ENCODE results near the gene PKNOX2.

The PKNOX2 gene

GRCh38 chr11:125264100-125265022 is 99.8 kb downstream of the PKNOX2 start:
- DNase-seq: no peak

DNA sequence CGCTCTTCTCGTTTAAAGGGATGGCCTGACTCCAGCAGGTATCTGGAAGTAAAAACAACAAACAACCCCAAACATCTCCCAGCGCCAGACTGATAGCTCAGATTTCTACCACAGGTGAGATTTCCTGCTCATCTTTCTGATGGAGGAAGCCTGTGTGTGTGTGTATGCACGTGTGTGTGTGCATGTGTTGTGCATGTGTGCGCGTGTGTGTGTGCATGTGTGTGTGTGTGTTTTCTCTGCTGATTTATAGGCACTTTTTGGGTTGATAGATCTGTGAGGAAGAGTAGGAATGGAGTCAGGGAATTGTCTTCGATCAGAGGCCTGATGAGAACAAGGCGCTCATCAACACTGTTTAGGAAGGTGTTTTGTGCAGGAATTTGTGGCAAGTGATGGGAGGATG is 103.0 kb downstream of the PKNOX2 start:
- DNase-seq: no peak

DNA sequence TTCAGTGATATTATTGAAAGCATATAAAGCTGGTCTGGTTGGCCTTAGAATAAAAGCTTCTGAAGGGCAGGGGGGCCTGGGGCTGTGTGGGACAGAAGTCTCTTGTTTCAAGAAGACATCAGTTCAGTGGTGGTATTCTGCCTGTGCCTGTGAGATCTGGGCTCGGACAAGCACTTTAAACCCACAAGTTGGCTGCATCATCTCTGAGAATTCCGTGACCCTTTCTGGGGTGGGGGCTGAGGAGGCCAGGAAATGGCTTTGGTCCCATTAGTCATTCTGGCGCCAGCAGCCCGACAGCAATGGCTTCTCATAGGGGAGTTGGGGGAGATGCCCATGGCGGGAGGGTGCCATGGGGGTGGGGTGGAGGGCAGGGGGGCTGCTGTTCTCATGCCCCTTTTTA is 104.1 kb downstream of the PKNOX2 start:
- DNase-seq: no peak

- DNase-seq: no peak
Measured at GRCh38 chr11:125270106-125270505, 105.6 kb downstream of the PKNOX2 start.

GRCh38 chr11:125270711-125271110 is 106.2 kb downstream of the PKNOX2 start:
- no peak for DNase-seq

- no peak for DNase-seq
Measured at GRCh38 chr11:125271483-125272091, 107.0 kb downstream of the PKNOX2 start.

DNA sequence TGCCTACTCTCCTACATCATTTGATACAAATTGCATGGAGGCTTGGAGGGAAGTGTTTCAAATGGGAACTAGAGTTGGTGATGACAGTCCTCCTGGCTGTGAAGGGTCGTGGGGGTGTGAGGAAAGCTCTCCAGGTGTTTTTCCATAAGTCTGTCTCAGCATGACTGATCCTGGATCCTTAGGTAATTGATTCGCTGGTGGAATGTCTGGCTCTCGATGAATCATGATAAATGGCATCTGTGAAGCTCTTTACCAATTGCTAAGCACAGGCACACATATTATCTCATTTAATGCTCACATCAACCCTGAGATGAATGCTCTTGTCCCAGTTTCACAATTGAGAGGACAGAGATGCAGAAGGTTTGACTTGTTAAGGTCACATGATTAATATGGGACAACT is 107.5 kb downstream of the PKNOX2 start:
- no peak for DNase-seq

GRCh38 chr11:125272821-125273220 is 108.3 kb downstream of the PKNOX2 start:
- no peak for DNase-seq

DNA sequence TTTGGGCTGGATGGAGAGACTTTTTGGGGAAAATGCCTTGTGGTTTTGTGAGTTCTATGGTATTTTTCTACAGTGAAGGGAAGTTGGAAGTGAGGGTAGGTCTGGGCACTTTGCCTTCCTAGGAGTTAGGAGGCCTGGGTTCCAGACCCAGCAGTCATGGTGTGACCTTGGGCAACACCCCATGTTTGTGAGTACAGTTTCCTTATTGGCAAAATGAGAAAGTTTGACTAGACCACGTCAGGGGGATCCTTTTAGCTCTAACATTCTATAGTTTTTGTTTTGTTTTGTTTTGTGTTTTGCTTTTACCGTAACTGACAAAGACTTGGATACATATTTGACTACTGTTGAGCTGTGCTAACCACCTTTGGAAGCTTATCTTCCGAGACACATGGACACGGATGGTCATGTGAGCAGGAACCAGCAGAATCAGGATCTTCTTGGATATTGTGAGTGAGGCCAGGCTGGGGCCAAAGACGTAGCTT is 109.0 kb downstream of the PKNOX2 start:
- no peak for DNase-seq

GRCh38 chr11:125274309-125274708 is 109.8 kb downstream of the PKNOX2 start:
- DNase-seq: no peak

DNA sequence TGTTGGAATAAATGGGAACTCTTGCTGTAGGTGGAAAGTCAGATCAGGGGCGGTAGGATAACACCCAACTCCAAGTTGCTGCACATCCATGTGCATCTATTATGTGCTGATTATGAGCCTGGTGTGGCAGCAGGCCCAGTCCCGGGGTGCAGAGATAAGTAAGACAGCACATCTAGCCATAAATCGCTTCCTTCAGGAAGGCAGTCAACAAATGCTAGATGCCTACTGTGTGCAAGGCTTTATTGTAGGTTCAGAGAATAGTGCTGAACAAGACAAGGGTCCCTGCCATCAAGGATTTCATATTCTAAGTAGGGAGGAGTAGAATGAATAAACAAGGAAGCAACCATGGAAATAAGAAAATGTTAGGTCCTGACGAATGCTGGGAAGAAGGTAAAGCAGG is 110.2 kb downstream of the PKNOX2 start:
- no peak for DNase-seq

DNA sequence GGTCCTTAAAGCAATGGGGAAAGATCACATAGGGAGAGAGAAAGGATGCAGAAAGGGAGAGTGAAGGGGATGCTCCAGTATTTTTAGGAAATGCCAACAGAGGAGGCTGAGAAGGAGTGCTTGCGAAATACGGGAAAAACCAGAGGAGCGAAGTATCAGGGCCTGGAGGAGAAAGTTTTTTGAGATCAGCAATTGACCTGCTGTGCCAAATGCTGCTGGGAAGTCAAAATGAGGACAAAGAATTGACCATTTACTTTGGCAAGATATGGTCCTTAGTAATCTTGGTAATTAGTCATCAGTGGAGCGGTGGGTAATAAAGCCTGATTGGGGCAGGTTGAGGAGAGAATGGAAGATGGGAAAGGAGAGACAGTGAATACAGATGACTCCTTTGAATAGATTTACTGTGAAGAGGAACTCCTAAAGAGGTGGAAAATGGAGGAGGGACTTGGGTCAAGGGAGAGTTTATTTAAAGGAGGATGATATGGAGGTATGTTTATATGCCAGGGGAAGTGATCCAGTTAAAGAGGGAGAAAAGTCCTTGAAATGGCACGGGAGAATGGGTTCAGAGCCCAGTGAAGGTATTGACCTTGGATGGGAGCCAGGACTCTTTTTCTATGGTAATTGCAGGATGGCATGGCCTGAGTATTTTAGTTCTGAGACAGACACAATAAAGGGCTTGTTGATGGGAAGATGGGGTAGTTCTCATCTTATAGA is 111.5 kb downstream of the PKNOX2 start:
- DNase-seq: no peak

- DNase-seq: no peak
Measured at GRCh38 chr11:125276619-125276976, 112.0 kb downstream of the PKNOX2 start.

GRCh38 chr11:125279676-125280418 is 115.3 kb downstream of the PKNOX2 start:
- no peak for DNase-seq

GRCh38 chr11:125280646-125281045 is 116.1 kb downstream of the PKNOX2 start:
- DNase-seq: no peak

DNA sequence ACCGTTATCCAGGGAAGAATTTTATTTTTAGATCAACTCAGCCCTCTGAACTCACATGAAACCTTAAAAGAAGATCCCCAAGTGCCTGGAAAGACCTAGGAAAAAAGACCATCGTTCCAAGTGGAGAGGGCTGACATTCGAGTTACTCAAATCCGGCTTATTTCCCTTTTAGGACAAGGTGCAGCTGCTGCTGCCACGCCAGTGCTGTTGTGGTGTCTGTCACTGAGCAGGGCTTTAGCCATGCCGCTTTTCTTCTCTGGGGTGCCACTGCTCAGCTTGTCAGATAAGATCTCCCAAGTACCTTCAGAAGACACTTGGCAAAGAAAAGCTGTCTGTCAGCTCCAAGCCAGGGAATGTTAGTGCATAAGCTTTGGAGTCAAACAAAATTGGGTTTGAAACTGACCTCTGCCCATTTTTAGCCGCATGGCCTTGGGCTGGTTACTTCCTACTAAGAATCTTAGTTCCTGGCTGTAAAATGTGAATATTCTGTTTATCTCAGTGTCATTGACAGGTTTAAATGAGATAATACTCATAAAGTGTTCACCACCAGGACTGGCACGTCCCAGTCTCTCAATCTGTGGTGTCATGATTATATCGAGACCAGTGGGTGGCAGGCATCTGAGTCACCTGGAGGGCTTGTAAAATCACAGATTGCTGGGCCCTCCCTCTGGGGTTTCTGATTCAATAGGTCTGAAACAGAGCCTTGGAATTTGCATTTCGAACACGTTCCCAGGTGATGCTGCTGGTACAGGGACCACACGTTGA is 117.5 kb downstream of the PKNOX2 start:
- no peak for DNase-seq

GRCh38 chr11:125282596-125282914 is 118.0 kb downstream of the PKNOX2 start:
- no peak for DNase-seq

DNA sequence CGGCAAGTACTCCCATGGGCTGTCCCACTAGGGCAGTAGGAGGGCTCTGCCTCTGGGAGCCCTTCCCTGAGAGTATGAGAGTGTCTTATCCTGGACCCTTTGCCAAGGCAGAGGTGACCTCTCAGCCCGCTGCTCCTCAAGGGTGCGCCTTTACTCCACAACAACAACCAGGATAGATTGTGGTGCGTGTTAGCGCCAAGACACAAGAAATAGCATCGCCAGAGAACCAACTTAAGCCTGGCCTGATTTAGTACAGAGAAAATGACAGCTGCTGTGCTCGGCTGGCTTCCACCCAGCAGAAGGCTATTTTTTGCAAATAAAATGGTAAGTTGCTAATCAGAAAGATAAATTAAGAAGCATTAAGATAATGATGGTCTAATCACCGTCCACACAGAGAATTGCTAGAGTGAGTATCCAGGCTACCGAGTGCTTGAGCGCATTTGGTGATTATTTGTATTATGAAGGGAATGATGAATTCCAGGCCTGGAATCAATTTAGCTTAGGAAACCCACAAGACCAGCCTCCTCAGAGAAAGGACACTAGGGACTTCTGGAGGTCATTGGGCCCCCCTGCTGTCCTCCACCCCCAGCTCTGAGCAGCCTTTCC is 119.8 kb downstream of the PKNOX2 start:
- DNase-seq: no peak

- no peak for DNase-seq
Measured at GRCh38 chr11:125285844-125286243, 121.3 kb downstream of the PKNOX2 start.

GRCh38 chr11:125286486-125286885 is 121.9 kb downstream of the PKNOX2 start:
- DNase-seq: no peak

GRCh38 chr11:125287491-125288210 is 123.1 kb downstream of the PKNOX2 start:
- no peak for DNase-seq

Data from NCI-H446 (cell line).